Skin of body (tissue), 2 donors: ENCODE data around the gene KLK7. TPM values are rescaled to one million over a fixed set of nuclear protein-coding genes. Genes with fewer than 3 reads are reported as not detected.
"Not testable (repeated sequence)": the region's sequence is repeated elsewhere in the genome, so short reads cannot be mapped to it uniquely, and the experiment has no call there.

Experiments used
- DNase-seq: peaks from one replicate; lab custom pipeline; 2025; lab: John Stamatoyannopoulos, UW
- total RNA-seq: library from RNA; depleted of rRNA; stranded (reverse); fragments of >200 nt; gene quantifications from one replicate; pipeline ENCODE4 v1.2.3, GENCODE V29; 2014

The KLK7 gene
- total RNA-seq, 1 donor from 2014 or later: 47.5 TPM

DNA sequence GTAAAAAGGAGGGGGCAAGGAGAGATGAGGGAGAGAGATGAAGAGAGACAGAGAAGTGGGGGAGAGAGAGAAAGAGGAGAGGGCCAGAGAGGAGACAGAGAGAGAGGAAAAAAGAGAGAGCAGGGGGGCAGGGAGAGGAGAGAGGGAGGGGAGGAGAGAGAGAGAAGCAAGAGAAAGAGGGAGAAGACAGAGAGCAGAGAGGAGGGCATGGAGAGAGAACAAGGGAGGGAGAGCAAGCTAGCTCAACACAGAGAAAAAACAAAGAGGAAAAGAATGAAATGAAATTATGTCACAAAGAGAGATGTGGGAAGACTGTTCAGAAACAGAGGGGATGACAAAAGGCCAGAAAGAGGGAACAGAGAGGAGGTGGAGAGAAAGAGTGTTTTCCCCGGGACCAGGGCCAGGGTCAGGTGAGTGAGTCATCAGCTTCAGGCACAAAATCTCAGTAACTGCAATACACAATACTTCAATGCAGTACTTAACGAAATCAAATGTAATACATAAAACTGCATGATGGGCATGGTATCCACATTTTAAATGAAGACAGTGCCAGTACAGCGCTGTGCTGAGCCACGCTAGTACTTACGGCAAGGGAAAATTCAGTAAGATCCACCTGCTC is 4.8 kb downstream of the KLK7 start:
- no peak for DNase-seq

DNA sequence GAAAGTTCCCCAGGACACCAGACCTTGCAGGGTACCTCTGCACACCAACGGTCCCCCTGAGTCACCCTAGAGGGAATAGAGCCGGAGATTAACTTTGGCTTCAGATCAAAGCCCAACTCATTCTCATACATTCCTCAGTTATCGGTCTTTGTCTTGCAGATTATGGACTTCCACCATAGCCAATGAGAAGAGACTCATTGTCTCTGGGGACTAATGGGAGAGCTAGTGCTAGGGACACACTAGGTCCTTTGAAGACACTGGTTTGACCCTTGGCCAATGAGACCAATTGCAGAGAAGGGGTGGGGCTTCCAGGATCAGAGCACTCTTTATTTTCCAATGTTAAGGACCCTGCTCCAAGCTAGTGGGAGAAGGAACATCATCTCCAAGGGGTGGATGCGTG is 6.1 kb downstream of the KLK7 start:
- no peak for DNase-seq

GRCh38 chr19:50975766-50976165 is 8.0 kb downstream of the KLK7 start:
- DNase-seq: no peak

DNA sequence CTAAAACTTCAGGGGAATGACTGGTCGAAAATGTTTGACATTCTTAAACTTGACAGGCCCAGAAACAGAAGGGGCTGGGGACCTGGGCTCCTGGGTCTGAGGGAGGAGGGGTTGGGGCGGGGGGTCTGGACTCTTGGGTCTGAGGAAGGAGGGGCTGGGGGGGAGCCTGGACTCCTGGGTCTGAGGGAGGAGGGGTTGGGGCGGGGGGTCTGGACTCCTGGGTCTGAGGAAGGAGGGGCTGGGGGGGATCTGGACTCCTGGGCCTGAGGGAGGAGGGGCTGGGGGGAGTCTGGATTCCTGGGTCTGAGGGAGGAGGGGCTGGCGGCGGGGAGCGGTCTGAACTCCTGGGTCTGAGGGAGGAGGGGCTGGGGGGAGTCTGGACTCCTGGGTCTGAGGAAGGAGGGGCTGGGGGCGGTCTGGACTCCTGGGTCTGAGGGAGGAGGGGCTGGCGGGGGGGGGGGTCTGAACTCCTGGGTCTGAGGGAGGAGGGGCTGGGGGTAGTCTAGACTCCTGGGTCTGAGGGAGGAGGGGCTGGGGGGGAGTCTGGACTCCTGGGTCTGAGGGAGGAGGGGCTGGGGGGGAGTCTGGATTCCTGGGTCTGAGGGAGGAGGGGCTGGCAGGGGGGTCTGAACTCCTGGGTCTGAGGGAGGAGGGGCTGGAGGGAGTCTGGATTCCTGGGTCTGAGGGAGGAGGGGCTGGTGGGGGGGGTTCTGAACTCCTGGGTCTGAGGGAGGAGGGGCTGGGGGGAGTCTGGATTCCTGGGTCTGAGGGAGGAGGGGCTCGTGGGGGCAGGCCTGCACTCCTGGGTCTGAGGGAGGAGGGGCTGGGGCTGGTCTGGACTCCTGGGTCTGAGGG is 8.8 kb downstream of the KLK7 start:
- no peak for DNase-seq

DNA sequence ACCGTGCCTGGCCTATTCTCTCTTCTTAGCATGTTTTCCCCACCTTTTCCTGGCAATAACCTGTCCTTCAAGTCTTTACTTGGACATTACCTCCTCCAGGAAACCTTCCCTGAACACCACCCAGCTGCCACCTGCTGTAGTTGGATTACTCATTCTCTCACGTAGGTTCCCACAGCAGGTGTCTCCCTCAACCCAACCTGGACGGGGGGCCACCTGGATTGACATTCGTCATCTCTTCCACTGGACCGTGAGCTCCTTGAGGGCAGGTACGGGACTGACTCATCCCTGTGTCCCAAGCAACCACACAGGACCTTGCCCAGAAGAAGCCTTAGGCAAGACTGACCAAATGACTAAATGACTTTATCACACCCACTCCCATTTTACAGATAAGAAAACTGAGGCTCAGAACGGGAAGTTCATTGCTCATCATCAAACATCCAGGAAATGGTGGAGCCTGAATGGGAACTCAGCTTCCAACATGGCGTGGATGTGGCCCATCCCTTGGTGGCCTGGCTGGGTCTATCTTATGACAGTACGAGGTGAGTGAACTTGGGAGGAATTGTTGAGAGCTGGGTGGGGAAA is 10.8 kb downstream of the KLK7 start:
- no peak for DNase-seq

DNA sequence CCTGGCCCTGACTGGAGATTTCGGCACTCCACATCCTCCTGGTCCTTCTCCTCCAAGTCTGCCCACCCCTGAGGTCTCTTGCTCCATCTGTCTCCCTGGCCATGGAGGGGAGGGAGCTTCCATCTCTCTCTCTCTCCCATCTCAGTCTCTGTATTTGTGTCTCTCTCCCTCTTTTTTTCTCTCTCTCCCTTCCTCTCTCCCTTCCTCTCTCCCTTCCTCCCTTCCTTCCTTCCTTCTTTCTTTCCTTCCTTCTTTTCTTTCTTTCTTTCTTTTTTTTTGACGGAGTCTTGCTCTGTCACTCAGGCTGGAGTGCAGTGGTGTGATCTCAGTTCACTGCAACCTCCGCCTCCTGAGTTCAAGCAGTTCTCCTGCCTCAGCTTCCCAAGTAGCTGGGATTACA is 13.9 kb downstream of the KLK7 start:
- not testable (repeated sequence) for DNase-seq

DNA sequence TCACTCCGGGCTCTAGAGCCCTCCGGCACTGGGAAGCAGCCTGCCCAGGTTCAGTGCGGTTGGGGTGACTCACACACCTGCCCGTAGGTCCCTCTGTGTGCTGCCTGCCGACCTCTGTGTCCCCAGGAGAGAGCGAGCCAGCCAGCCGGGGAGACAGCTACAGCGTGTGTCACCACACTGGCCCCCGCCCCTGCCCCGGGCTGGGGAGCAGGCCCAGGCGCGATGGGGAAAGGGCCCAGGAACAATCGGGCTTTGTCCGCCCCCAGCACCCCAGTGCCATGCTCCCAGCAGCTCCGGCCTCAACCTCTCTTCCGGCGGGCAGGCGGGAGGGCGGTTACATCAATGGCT is 14.3 kb downstream of the KLK7 start, which contains the start of gene KLK6:
TSS of gene KLK6 (minus strand) at position 179 of the 348 bp plus-strand sequence. CDS start 1,487 bp downstream, outside the sequence.
- DNase-seq: no peak

GRCh38 chr19:50968716-50969412 is 14.9 kb downstream of the KLK7 start:
- DNase-seq: no peak

GRCh38 chr19:50967929-50968715 is 15.6 kb downstream of the KLK7 start:
- no peak for DNase-seq

DNA sequence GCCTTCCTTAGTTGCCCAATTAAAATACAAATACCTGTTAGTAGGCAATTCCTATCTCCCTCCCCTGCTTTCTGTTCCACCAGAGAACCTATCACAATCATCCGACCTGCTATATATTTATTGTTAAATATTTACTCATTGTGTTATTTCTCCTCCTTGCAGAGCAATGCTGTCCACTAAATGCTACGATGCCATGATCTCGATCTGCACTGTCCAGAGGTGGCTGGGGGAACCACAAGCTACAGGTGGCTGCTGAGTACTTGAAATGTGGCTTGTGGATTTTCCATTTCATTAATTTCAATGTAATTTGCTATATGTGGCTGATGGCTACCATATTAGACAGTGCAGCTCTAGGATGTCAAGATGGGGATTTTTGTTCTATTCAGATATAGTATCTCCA is 19.5 kb downstream of the KLK7 start:
- no peak for DNase-seq

DNA sequence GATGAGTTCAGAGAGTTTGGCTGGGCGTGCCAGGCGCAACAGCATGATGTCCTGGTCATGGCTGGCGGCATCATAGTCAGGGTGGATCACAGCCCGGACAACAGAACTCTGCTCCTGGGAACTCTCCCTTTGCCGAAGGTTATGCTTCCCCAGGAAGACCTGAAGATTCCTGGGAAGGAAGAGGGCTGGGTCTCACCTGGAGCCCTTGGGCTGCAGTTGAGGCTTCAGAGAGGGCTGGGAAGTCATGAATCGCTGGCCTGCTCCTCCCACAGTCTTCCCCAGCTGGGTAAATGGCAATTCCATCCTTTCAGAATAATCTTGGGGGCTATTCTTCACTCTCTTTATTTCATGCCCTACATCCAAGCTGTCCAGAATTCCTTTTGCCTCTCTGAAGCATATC is 20.3 kb downstream of the KLK7 start:
- no peak for DNase-seq

- no peak for DNase-seq
Observed at GRCh38 chr19:50962245-50962644, 21.5 kb downstream of the KLK7 start.

- DNase-seq: no peak
Observed at GRCh38 chr19:50959731-50960500, 23.8 kb downstream of the KLK7 start.

DNA sequence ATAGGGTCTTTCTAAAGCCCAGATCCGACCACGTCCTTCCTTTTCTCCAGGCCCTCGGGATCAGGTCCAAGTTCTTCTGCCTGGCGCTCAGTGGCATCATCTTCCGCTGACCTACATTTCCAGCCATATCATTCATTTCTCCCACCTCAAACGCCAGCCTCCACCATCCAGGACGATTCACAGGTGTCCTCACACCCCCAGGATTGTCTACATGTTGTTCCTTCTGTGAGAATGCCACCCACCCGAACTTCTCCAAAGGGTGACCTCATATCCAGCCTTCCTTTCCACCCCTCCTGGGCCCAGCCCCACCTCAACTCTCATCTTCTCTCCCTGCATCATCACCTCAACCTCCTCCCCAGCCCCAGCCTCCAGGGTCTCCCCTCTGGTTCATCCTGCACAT is 26.1 kb downstream of the KLK7 start:
- no peak for DNase-seq

DNA sequence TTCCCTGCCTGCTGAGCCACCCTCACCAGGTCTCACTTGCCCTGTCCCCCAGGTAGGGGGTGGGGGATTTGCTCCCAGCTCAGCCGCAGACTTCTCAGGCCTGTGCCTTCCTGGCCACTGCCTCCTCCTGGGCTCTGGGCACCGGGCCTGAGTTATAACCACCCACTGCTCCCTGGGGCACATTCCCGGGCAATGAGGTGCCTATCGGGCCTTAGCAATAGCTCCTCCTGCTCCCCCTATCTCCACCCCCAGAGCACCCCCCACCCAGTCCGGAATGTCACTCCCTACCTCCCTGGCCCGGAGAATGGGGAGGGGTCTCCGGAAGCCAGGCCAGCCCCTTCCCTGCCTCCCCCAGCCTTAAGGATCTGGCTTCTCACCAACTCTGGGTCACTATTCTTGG is 30.8 kb downstream of the KLK7 start, which contains the start of gene KLK5:
TSS of gene KLK5 (minus strand) at position 129 of the 400 bp plus-strand sequence. CDS start 381 bp downstream, outside the sequence.
- no peak for DNase-seq

- no peak for DNase-seq
Observed at GRCh38 chr19:50949861-50950260, 33.9 kb downstream of the KLK7 start.

DNA sequence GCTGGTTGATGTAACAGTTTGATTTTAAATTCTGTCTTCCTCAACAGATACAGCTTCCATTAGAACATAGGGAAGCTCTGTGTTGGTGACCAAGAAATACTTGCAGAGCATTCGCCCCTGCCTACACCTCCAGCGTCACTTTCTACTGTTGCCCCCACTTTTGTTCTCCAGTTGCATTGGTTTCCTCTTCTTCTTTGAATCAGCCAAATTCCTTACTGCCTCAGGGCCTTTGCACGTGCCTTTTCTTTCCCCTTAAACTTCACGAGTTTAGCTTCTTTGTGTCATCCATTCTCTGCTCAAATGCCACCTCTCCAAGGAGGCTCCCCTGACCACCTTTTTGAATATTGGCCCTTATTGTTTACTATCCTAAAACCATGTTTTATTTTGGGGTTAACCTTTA is 36.6 kb downstream of the KLK7 start:
- no peak for DNase-seq

DNA sequence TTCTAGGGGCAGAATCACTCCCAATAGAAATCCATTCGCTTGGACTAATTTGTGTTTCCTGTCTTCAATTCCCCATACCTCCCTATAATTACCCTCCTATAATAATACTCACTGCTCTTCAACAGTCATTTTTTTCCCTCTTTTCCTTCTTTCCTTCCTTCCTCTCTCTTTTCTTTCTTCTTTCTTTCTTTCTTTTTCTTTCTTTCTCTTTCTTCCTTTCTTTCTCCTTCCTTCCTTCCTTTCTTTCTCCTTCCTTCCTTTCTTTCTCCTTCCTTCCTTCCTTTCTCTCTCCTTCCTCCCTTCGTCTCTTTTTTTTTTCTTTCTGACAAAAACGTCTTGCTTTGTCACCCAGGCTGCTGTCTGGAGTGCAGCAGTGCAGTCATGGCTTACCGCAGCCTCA is 38.9 kb downstream of the KLK7 start:
- DNase-seq: no peak

GRCh38 chr19:50943074-50943828 is 40.5 kb downstream of the KLK7 start:
- no peak for DNase-seq

- no peak for DNase-seq
Observed at GRCh38 chr19:50939596-50939995, 44.1 kb downstream of the KLK7 start.
